K562 treated with DMSO at 1 percent for 12 hours (cell line): ENCODE results near the gene OR5B21. TPM values are rescaled to one million over a fixed set of nuclear protein-coding genes. Genes with fewer than 3 reads are reported as not detected.

Experiments used
- total RNA-seq: library from RNA; unstranded; fragments of 300-600 nt; gene quantifications from 2 replicates; pipeline ENCODE4 v1.2.3, GENCODE V29; 2022; ENCODE audit not compliant: insufficient read depth

The OR5B21 gene
- total RNA-seq = not detected in 2 replicates

DNA sequence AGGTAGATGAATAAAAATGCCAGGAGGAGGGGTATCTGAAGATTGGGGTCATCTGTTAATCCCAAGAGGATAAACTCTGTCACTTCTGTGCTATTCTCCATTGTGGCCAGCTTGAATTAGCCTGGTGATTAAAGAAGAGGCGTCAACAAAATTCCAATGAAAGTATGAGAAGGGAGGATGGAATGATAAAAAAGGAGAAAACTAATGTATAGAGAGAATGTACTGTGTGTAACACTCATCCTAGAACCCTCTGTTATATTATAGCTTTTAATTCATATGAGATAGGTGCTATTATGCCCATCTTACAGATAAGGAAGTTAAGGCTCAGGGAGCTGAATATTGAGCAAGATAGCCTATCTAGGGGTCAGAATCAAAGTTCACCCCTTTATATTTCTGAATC is at the start of gene OR5B21:
OR5B21 (minus strand) TSS at position 101 of the 400 bp plus-strand sequence; CDS start at position 101, 0 bp downstream.

Other genes with a start within 250 kb of the OR5B21 start
- gene OR10W1, start 239.8 kb downstream of the OR5B21 start, total RNA-seq = not detected in 2 replicates
- gene OR5B17, start 149.0 kb downstream of the OR5B21 start, total RNA-seq = not detected in 2 replicates
- not detected in 2 replicates for gene OR5B3, start 101.2 kb downstream of the OR5B21 start, total RNA-seq
- gene OR5B2, start 80.0 kb downstream of the OR5B21 start, total RNA-seq = not detected in 2 replicates
- gene OR5B12, start 65.9 kb downstream of the OR5B21 start, total RNA-seq = not detected in 2 replicates
- gene LPXN, start 67.8 kb upstream of the OR5B21 start, total RNA-seq = 2.0 and 4.3 TPM in 2 replicates
- 11.1 and 32.8 TPM in 2 replicates for gene ZFP91, start 71.0 kb upstream of the OR5B21 start, total RNA-seq
- gene CNTF, start 114.6 kb upstream of the OR5B21 start, total RNA-seq = 1.8 TPM in 1 of 2 replicates, not detected in the other
- not detected in 2 replicates for gene GLYAT, start 223.8 kb upstream of the OR5B21 start, total RNA-seq